HG03135 (cell line): ENCODE data around the gene CLMP.
"Not testable (repeated sequence)": the region's sequence is repeated elsewhere in the genome, so short reads cannot be mapped to it uniquely, and the experiment has no call there.

Source experiments
- ATAC-seq: cut with Tn5 transposase; IDR thresholded peaks from one replicate; pipeline ENCODE4 v1.9.1; 2021; ENCODE audit warnings: mild to moderate bottlenecking, moderate library complexity; ENCODE audit not compliant: unreplicated experiment

The CLMP gene

GRCh38 chr11:123139206-123139605 lies 55.8 kb downstream of the CLMP start:
- ATAC-seq: no peak

GRCh38 chr11:123137431-123138224 lies 57.4 kb downstream of the CLMP start:
- no peak for ATAC-seq

- no peak for ATAC-seq
Measured at GRCh38 chr11:123135863-123136446, 59.1 kb downstream of the CLMP start.

- ATAC-seq: no peak
Measured at GRCh38 chr11:123132881-123133280, 62.2 kb downstream of the CLMP start.

GRCh38 chr11:123132034-123132766 lies 62.8 kb downstream of the CLMP start:
- not testable (repeated sequence) for ATAC-seq

DNA sequence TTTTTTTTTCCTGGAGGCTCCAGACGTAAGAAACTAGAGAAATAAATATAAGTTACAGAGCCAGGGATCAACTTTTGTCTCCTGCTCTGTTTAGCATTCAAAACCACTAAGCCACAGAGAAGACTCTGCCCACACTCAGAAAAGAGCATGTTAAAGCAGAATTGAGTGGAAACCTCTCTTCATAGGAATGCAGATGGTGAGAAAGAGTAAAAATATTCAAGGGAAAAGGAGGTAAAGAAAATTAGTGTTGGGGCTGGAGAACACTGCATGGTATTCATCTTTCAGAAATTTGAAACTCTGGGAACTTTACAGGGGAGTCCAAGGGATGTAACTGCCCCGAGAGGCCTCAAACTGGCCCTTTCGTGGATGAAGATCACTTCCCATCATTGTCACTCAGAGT lies 65.1 kb downstream of the CLMP start:
- ATAC-seq: no peak

DNA sequence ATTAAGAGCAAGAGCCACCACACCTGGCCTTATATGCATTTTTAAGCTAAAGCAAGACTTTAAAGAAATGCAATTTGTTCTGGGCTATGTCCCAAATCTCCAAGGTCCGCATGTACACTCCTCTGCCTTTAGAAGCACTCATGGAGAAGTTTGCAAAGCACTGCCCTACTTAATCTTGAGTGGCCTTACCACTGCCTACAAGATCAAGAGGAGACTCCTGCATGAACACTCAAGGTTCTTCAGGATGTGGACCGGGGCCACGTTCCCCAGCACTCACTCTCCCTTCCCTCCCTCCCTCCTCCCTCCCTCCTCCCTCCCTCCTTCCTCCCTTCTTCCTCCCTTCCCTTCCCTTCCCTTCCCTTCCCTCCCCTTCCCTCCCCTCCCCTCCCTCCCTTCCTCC lies 69.9 kb downstream of the CLMP start:
- no peak for ATAC-seq

DNA sequence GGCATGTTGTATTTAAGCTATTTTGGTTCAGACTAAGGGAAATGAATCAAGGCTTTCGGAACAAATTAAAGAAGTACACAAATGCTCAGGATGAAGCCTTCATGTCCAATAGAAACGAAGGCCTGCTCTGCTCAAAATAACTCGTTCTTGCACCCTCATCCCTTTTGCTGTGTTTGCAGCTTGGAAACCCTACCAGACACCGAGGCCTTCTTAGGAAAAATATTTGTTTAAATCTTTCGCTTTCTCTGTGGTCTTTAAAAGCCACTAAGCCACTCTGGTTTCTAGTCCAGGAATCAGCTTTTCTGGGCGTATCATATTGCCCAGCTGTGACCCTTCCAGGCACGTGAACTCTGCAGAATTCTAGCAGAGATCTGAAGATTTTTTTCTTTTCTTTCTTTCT lies 72.2 kb downstream of the CLMP start:
- ATAC-seq: no peak

DNA sequence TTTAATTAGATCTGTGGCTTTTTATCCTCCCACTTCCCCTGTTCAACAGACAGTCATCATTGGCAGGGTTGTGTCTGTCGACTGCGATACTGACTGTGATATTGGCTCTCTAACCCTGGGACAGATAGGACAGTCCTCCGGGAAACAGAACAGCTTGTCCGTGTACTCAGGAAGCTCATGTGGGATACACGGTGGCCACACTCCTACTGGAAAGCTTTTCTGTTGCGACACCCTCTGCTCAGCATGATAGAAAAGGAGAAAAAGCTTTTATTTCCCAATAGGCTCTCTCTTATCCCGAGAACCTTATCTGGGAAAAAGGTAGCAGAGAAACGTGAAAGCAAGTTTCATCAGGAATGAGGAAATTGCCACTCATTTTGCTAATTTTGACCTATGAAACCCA lies 72.7 kb downstream of the CLMP start:
- no peak for ATAC-seq

DNA sequence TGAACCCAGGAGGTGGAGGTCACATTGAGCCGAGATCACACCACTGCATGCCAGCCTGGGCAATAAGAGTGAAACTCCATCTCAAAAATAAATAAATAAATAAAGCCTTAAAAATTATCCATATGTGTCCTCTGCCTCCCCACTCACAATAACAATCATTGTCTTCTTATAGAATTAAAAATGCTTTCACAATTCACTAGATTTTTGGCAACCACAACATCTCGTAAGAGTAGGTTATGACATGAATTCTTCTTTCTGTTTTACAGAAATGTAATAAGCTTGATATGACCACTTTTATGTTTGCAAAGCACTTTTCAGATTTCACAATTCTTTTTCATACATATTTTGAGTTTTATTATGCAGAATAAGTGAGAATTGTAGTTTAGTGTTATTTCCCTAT lies 78.6 kb downstream of the CLMP start:
- ATAC-seq: no peak

GRCh38 chr11:123111465-123111864 lies 83.6 kb downstream of the CLMP start:
- ATAC-seq: no peak

DNA sequence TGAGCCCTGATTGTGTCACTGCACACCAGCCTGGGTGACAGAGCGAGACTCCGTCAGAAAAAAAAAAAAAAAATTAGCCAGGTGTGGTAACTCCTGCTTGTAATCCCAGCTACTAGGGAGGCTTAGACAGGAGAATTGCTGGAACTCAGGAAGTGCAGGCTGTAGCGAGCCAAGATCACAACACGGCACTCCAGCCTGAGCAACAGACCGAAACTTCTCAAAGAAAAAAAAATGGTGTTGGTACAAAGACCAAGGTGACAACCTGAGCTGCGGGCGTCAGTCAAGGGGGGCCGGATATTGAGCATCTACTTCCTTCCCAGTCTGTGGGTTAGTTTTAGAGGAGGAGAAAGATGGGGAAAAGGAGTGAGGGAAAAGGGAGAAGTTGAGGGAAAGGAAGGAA lies 84.7 kb downstream of the CLMP start:
- no peak for ATAC-seq

GRCh38 chr11:123107945-123108495 lies 87.0 kb downstream of the CLMP start:
- ATAC-seq: no peak

DNA sequence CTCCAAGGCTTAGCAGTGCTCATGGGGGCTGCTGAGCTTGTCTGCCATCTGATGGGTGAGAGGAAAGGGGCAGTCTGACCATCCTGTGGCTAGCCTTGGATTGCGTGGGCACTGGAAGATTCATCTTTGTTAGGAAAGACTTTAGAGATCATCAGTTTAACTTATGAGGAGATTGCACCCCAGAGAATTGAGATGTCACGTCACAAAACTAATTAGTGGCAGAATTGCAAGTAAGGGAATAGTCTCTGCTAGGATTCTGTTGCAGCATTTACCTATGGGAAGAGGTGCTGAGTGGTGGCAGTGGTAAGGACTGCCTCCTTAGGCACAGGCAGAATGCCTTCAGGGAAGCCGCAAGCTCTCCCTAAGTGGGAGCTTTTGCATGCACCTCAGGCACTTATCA lies 90.4 kb downstream of the CLMP start:
- no peak for ATAC-seq

- ATAC-seq: no peak
Measured at GRCh38 chr11:123103326-123103980, 91.6 kb downstream of the CLMP start.

- ATAC-seq: no peak
Measured at GRCh38 chr11:123100379-123101085, 94.5 kb downstream of the CLMP start.

- ATAC-seq: no peak
Measured at GRCh38 chr11:123098990-123099389, 96.1 kb downstream of the CLMP start.

- no peak for ATAC-seq
Measured at GRCh38 chr11:123093739-123094138, 101.3 kb downstream of the CLMP start.

DNA sequence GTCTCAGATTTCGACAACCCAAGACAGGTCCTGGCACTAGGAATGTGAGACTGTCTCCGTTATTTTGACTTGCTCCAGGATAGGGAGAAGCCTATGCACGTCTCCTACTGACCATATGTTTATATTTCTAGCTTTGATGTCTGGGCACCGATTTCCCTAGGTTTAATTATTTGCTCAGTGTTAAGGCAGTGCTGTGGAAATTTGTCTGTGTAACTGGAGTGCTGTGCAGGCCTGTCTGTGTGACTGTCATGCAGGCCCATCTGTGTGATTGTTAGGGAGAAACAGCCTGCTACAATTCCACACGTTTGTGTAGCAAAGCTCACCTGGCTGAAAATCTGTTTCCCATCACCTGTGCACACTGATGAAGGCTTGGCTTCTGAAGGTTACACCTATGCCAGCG lies 103.5 kb downstream of the CLMP start:
- ATAC-seq: no peak

GRCh38 chr11:123090168-123090567 lies 104.9 kb downstream of the CLMP start:
- not testable (repeated sequence) for ATAC-seq

DNA sequence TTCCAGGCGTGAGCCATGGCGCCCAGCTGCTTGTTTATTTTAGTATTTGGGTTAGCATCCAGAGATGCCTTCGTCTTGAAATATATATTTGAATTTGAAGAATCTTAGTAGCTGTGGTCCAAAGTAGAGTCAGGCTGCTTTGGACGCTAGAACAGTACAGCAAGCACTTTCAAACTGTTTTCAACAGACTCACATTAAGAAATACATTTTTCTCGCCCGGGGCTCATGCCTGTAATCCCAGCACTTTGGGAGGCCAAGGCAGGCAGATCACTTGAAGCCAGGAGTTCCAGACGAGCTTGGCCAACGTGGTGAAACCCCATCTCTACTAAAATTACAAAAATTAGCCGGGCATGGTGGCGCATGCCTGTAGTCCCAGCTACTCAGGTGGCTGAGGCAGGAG lies 106.2 kb downstream of the CLMP start:
- not testable (repeated sequence) for ATAC-seq
